HG03103 (cell line): ENCODE data around the gene APBB1IP.
"Not testable (repeated sequence)": the region's sequence is repeated elsewhere in the genome, so short reads cannot be mapped to it uniquely, and the experiment has no call there.

Experiments
- ATAC-seq: cut with Tn5 transposase; IDR thresholded peaks from one replicate; pipeline ENCODE4 v1.9.1; 2021; ENCODE audit warnings: low read depth; ENCODE audit not compliant: unreplicated experiment

APBB1IP gene

GRCh38 chr10:26472492-26472778 is 34.3 kb downstream of the APBB1IP start:
- ATAC-seq = no peak

DNA sequence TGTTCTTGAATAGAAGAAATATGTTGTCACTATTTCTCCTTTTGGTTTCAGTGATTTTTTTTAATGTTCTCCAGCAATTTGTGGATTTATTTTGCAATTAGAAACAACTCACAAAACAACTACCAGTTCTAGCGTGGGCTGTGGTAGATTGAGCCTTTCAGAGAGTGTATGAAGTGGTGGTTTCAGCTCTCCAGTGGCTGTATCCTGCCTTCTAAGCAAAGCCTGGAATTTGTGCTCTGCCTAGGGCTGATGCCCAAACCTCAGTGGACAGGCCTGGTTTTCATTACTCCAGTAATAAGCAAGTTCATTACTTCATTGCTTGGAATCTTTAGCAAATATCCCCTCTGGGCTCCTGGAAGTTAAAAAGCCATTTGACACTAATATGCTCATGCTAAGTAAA is 35.9 kb downstream of the APBB1IP start:
- ATAC-seq = no peak

DNA sequence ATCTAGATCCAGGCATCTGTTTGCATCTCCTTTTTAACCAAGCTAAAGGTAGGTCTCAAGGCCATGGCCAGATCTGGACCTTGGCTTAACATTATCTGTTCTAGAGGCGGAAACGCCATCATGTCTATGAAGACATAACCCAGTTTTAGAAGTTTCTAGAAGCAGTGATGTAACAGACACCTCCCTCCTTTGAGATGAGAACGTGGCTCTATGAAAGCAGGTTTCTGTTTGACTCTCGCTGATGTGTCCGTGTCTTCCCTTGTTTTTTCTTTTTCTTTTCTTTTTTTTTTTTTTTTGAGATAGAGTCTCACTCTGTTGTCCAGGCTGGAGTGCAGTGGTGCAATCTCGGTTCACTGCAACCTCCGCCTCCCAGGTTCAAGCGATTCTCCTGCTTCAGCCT is 36.7 kb downstream of the APBB1IP start:
- ATAC-seq = not testable (repeated sequence)

- ATAC-seq = no peak
These were observed 37.2 kb downstream of the APBB1IP start for GRCh38 chr10:26475386-26475785.

GRCh38 chr10:26477501-26477900 is 39.4 kb downstream of the APBB1IP start:
- ATAC-seq = no peak

DNA sequence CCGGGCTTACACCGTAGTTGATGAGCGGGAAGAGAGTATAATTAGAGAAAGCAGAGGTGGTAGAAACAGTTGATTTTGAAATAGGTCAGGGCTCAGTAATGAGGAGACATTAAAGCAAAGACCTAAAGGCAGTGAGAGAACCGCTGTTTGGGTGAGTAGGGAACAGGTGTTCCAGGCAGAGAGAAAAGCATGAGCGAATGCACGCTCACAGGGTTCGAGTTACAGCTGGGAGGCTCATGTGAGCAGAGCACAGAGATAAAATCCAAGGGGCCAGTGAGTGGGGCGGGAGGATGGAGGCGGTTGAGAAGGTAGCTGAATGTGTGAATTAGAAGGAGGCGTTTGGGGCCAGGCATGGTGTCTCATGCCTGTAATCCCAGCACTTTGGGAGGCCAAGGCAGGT is 39.9 kb downstream of the APBB1IP start:
- ATAC-seq = no peak

DNA sequence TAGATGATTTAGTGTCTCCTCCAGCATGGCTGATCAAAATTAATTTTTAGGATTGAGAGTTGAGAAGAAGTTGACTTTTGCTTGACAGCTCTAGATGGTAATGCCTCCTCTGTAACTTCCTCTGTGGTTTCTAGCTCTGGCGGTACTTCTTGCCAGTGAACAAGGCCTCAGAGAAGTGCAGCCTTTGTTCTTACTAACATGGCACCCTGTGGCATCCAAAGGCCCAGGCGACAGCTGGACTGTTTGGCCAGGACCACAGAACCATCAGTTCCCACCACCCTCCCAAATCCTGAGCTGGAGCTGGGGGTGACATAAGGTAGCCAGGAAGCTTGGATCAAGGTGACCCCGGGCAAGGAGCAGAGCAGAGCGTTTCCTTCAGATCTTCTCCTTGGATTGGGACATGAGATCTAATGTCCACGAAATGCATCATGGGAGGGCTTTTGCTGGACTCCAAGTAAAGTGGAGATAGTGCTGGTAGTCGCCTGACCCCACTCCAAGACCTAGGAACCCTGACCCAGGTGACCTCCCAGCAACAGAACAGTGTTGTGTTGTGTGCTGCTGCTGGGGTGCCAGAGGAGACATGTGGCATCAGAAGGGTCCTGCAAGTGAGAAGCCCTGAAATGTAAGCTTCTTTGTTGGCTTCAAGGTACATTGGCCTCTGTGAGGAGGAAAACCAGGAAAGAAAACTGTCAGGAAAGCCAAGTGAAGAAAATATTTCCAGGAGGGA is 41.8 kb downstream of the APBB1IP start:
- ATAC-seq = no peak

DNA sequence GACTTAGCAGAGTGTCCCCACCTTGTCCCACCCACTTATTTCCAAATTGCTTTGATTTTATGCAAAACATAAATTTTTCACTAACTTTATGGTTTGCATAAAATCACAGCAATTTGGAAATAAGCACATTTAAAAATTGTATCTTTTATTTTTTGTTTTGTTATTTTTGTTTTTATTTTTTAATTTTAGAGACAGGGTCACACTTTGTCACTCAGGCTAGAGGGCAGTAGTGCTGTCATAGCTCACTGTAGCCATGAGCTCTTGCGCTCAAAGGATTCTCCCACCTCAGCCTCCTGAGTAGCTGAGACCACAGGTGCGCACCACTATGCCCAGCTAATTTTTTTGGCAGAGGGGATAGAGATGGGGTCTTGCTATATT is 43.2 kb downstream of the APBB1IP start:
- ATAC-seq = no peak

DNA sequence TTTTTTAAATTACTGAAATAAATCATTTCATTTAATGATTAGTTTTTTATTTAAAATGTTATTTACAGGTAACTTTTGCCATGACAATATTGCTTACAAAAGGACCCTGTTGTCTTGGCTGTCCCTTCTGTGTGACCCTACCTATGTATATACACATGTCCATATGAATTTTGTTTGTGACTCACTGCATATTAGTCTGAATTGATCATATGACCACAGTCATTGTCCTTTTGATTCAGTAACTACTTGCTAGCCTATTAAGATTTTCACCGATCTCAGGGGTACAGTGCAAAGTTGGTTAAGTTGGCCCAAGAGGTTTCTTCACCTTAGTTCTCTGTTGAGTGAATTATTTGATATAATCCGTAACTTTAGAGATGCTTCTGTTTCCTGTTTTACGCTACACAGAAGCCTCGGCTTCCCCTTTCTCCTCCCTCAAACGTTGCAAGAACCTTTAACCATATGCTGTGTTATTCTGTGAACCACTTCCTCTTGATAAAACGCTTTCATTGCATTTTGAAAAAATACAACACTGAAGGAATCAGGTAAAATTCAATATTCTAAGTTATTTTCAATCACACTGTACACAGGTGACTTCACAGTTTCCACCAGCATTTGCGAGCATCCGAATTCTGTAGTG is 43.9 kb downstream of the APBB1IP start:
- peak; percentile 56 for ATAC-seq

DNA sequence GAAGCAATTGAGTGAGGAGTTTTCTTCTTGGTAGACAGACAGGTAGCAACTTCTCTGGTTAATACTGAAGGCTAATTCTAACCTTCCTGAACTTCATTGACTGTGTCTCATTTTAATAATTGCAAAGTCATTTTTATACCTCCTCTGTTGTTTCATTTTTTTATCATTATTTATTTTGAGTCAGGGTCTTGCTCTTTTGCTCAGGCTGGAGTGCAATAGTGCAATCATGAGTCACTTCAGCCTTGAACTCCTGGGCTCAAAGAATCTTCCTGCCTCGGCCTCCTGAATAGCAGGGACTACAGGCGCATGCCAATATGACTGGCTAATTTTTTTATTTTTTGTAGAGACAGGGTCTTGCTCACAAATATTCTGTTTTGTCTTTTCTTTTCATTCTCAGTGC is 45.4 kb downstream of the APBB1IP start:
- ATAC-seq = no peak

- no peak for ATAC-seq
These were observed 47.2 kb downstream of the APBB1IP start for GRCh38 chr10:26485150-26485941.

DNA sequence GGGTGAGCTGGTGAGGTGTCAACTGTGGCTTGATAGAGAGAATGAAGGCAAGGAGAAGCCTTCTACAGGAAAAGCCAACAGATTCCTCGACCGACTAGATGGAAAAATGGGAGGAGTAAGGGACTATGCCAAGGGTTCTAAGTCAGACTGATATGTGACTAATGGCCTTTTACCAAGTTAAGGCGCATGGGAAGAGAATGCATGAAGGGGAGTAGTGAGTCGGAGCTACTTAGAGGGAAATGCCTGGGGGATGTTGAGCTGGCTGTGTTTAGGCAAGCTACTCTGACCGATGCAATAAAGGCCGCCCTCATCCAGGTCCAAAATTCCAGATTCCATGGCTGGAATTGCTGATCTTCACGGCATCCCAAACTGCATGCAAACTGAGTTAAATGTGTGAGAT is 48.2 kb downstream of the APBB1IP start:
- ATAC-seq = no peak

DNA sequence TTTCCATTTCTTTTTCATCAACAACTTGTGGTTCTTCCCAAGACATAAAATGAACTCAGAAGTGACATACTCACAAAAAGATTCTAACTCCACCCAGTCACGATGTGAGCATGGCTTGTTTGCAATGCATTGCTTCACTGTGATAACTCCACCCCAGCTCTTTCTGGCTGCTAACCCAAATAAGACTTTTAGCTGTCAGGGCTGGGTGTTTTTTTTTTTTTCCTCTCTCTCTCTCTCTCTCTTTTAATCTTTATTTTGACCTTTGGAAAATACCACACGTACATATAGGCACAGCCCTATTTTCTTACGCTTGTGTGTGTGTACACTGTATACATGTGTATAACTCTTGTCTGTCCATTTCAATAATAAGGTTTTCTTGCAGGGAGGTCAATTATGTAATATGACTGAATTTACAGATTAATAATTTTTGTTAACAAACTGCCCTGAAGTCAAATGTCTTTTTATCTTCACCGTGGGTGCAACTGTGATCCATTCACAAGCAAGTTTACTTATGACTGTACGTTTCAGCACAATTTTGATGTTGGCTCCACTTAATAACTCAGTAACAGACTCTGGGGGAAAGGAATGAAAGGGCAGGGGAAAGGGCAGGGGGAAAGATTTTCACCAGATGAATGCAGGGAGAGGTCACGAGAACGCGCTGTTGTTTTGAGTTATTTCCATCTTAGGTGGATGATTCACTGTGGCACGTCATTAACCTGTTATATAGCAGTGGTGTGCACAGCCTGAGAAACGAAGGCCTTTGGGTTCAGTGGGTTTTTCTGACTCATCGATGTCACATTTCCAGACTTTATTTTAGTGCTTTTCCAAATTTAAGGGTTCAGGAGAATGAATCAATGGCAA is 49.1 kb downstream of the APBB1IP start:
- peak; percentile 92 for ATAC-seq

GRCh38 chr10:26488344-26488743 is 50.2 kb downstream of the APBB1IP start:
- no peak for ATAC-seq

DNA sequence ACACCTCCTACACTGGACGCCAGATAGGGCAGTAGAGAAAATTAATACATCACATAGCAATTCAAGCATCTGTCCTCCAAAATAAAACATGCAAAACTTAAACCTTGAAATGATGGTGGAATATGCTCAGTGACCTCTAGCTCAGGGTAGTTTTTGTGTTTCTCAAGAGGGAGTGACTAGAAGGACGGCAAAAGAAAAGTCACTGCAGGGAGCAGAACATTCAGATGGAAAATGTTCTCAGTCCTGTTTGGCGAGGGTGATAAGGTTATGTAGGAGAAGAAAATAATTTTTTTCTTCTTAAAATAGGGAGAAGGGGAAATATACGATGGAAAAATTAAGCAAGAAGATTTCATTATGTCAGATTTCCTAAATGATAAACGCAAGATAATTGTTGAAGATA is 50.9 kb downstream of the APBB1IP start:
- no peak for ATAC-seq

- not testable (repeated sequence) for ATAC-seq
These were observed 52.2 kb downstream of the APBB1IP start for GRCh38 chr10:26490367-26490766.

GRCh38 chr10:26491276-26491675 is 53.1 kb downstream of the APBB1IP start:
- no peak for ATAC-seq

DNA sequence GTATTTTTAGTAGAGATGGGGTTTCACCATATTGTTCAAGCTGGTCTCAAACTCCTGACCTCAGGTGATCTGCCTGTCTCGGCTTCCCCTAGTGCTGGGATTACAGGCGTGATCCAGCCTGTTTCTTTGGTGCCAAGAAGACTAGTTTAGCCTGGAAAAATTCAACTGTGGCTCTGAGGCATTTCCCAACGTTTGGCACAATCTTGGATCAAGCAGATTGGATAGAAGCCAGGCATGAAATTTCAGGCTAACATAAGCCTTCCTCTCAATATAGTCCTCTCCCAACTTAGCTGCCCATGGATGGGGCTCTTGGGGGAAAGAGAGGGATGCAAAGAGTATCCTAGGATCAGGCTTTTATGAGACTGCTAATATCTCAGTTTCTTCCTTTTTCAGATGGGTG is 53.8 kb downstream of the APBB1IP start:
- no peak for ATAC-seq

GRCh38 chr10:26492725-26493124 is 54.6 kb downstream of the APBB1IP start:
- not testable (repeated sequence) for ATAC-seq

DNA sequence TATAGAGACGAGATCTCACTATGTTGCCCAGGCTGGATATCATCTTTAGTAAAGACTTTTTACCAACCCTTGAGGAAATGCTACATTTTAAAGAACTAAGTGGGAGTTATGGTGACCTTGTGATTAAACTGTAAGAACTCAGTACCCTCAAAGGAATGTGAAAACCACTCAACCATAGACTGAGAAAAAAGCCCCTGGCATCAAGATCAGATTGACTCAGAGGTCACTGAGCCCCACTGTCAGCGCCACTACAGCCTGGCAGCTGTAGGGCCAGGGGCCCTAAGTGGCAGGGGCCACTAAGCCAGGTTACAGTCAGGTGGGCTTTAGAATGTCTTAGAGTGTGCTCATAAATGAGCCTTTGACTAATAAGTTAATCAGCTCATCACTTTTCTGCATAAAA is 55.9 kb downstream of the APBB1IP start:
- ATAC-seq = no peak

DNA sequence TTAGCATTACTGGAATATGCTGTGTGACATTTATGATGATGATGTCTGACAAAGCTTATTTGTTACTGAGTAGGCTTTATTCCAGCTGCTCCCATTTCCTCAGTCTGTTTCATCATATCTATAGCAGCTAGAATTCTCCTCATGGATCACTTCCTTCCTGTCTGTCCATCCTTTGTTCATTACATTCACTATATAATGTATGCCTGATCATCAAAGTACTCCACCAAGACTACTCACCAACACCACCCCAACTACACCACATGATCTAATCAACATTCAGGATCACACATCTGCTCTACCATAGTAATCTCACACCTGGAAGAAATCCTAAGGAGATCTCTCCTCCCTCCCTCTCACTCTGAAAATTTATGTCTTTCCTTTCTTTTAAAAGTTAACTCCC is 61.3 kb downstream of the APBB1IP start:
- ATAC-seq = no peak
